Measurements from ENCODE around the gene PMPCA.

The PMPCA gene, protein sequence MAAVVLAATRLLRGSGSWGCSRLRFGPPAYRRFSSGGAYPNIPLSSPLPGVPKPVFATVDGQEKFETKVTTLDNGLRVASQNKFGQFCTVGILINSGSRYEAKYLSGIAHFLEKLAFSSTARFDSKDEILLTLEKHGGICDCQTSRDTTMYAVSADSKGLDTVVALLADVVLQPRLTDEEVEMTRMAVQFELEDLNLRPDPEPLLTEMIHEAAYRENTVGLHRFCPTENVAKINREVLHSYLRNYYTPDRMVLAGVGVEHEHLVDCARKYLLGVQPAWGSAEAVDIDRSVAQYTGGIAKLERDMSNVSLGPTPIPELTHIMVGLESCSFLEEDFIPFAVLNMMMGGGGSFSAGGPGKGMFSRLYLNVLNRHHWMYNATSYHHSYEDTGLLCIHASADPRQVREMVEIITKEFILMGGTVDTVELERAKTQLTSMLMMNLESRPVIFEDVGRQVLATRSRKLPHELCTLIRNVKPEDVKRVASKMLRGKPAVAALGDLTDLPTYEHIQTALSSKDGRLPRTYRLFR

DNA sequence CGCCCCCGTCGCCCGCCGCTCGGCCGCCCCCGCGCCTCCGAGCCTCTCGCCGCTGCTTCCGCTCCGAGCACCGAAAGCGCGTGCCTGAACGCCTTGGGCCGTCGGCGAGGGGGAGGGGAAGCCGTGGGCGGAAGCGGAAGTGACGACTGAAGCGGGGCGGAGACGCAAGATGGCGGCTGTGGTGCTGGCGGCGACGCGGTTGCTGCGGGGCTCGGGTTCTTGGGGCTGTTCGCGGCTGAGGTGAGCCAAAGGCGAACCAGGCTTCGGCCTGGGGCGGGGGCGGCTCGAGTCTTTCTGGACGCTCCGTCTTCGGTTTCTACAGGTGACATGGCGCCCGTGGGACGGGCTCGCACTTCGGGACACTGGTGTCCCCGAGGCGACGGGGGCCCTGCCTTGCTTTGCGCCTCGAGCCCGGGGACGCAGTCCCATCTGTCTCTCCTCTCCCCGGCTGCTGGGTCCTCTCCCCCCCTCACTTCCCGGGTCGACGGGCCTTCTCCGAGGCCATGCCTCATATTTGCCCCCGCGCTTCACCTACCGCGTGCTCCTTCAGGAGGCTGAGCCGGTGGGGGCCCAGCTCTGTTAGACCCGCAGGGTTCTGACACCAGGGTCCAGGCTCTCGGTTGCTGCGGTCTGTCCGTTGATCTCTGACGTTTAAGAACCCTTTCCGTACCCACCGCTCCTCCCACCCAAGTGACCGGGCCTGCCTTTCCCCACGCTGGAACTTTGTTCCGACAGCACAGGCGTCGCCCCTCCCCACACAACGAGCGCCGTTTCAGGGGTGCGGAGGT is at the start of gene PMPCA, which contains the start of gene ENTR1:
Gene PMPCA (plus strand): TSS at position 159 of the 788 bp plus-strand sequence. CDS start 11 bp downstream, at position 170.
Gene ENTR1 (minus strand): TSS at position 115 of the 788 bp plus-strand sequence. CDS start 217 bp downstream, outside the sequence.
- peak; percentile 75 for DNase-seq

DNA sequence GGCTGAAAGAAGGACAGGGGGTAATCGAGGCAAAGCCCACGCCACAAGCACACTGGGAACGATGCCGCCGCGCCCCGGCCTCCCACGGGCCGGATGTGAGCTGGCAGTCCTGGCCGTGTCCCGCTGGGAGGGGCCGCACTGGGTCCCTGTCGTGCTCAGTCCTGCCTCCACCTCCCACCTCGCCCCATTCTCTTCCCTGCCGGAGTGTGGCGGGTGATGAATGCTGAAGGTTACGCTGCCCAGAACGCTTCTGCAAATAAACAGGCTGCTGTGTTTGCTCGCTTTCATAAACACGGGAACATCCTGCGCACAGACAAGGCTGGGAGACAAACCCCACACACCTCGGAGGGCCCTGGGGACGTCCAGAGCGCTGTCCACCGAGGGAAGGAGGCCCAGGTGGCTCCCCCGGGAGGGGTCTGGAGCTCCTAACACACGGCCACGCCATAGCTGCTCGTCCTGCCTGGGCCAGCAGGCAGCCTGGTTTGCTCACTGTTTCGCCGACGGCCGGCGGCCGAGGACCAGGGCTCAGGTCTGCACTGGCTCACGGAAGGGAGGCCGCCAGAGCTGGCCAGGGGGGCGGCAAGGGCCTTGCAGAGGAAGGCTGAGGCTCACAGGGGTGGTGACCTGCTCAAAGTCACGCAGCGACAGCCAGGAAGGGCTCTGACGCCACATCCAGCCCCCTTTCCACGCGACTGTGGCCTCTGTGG is 49.3 kb upstream of the PMPCA start:
- DNase-seq: no peak

DNA sequence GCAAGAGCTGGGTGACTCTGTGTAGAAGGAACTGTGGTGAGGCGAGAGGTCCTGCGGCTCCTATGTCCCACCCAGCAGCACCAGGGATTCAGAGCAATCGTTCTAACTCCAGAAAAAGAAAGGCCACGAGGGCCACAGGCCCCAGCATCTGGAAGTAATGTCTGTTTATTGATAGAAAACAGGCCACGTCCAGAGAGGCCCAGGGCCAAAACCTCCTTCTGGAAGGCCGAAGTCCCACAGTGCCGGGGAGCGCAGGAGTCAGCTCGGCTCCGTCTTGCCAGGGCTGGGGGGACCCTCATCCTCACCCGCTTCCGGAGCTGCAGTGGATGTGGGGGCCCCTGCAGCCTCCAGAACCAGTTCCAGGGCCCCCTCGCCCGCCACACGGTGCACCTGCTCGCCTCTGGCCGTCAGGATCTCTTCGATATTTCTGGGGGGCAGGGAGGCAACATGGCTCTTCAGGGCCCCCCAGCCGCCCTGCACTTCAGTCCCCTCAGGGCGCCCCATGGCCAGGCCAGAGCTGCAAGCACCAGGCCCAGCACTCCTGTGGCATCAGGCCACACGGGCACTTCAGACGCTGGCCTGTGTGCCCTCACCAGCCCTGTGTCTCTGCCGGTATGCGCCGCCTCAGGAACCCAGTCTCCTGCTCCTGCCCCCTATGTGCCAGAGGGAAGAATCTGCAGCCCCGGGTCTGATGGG is 48.6 kb upstream of the PMPCA start:
- no peak for DNase-seq

DNA sequence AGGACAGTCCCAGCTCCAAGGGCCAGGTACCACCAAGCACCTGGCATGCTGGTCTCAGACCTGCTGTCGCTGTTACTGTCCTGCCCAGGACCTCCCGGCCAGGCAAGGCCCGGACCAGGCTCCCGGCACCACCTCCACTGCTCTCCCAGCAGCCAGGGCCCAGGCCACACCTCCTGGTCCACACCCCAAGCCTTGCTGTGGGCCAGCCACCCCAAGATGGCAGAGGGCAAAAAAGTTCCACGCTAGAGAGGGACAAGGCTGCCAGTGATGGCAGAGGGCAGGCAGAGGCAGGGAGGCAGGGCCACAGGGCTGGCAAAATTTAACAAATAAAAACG is 48.0 kb upstream of the PMPCA start:
- DNase-seq: no peak

DNA sequence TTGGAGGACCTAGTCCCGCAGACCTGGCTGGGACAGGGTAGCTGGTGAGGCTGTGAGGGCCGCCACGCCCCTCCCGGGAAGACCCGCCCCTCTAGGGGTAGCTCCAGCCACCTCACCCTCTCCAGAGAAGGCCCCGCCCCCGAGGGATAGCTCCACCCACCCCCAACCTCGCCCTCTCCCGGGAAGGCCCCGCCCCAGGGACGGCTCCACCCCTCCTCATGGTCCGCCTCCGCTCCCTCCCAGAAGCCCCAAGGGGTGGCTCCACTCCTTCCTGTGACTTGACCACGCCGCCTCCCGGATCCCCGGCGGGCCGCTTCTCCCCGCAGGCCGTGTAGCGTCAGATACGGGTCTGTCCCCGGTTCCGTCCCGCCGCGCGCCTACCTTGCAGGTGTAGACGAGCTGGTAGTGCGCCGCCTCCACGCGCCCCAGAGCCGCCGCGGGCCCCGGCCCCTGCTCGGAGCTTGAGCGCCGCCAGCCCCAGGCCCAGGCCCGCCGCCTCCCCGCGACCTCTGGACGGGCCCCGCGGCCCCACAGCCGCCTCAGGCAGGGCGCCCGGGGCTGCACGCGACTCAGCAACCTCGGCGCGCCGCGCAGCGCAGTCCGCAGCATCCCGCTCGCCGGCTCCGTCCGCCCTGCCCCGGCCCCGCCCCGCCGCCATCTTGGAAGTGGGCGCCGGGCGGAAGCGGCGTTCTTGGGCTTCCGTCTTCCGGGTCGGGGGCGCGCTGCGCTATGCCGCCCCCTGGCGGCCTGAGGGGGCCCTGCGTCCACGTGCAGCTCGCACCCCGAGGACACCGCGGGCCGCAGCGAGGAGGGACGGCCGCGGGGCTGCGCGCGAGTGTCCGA is 47.1 kb upstream of the PMPCA start, which contains the start of gene DNLZ:
Gene DNLZ (minus strand): TSS at position 639 of the 843 bp plus-strand sequence. CDS start 30 bp downstream, at position 609.
- peak; percentile 79 for DNase-seq

DNA sequence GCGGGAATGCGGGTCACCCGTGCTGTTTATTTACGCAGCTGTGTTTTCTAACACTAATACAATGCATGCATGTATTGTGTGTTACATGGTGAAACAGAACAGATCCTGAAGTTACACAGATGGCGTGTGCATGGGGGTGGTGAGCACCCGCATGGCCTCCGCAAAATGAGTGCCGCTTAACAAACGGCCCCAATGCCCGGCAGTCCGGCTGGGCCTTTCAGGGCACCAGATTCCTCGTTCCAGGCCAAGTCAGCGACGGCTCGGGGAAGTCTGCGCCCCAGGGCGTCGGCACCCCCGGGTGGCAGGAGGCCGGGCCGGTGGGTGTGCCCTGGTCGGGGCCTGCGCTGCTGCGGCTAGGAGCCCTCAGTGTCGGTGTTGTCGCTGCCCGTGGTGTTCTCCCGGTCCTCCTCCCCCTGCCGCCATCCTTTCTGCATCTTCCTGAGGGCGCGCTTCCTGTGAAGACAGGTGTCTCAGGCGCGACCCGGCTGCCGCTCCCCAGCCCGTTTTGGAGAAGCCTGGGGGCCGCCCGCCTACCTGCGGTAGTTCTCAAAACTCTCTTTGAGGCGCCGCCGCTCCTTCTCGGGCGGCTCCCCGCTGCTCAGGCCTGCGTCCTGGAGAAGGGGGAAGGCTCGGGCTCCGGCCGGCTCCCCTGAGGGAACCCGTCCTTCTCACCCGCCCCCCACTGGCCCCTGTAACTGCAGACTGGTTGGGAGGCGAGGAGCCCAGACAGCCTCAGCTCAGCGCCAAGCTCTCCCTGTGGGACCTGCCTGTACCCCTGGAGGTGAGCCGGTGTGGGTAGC is 46.3 kb upstream of the PMPCA start:
- DNase-seq: no peak

DNA sequence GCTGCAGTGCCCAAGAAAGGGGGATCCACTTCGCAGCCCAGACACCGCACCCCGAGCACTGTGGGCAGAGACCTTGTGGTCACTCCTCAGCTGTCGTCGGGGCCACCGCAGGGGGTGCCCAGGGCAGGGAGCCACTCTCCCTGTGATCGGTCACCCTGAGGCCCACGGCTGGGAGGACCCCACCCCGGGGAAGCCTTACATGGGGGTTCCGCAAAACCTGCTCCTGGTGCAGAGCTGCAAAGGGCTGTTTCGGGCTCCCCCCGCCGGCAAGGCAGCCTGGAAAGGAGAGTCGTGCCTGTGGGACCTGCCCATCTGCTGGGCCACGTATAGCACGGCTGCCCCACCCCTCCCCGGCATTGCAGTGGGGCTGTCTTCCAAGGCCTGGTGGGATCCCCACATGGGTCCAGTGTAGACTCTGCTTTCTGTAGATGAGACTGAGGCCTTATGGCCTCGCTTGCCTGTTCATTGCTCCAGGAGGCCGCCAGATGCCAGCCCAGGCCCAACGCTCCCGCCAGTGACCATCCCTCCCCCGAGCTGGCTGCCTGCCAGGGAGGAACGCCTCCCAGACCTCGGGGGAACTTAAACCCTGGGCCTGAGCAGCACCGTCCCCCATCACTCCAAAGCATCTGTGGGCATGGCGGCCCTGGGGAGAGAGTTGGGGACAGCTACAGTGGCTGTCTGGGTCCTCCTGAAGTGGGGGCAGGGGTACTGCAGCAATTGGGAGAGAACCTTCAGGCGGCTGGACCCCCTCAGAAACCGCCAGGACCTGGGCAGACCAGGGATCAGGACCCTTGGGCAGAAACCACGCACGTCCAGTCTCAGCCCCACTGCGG is 45.3 kb upstream of the PMPCA start:
- DNase-seq: no peak

DNA sequence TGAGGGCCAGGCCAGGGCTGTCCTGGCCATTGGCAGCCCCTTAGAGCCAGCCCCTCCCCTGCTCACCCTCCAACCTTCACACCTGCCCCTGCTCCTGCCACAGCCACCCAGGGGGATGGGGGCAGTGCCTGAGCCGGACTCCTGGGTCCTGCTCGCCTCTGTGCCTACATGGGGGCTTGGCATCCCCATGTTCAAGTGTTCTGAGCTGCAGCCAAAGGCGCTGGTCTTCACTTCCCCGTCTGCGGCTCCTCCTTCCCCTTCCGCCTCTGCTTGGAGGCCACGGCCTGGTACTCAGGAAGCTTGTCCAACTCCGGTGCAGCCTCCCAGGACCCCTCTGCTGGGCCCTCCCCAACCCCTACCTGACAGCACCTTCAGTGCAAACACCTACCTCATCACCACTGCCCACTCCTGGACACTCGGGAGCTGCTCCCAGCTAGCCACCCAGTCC is 44.7 kb upstream of the PMPCA start:
- DNase-seq: no peak

DNA sequence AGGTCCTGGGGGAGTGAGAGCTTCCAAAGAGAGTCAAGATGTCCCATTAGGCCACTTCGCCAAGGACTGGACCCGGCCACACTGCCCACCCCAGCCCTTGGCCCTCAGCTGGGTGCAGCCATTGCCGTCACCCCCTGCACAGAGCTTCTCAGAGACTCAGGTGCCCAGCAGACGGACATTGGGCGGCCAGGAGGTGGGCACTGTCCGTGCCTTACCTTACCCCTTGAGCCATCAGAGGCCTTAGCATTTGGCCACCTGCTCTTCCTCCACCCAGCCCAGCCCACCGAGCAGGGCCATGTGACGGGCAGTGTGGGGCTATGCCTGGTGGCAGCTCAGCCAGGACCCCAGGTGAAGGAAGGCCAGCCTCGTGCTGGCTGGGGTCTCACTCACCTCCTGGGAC is 43.6 kb upstream of the PMPCA start:
- DNase-seq: no peak

DNA sequence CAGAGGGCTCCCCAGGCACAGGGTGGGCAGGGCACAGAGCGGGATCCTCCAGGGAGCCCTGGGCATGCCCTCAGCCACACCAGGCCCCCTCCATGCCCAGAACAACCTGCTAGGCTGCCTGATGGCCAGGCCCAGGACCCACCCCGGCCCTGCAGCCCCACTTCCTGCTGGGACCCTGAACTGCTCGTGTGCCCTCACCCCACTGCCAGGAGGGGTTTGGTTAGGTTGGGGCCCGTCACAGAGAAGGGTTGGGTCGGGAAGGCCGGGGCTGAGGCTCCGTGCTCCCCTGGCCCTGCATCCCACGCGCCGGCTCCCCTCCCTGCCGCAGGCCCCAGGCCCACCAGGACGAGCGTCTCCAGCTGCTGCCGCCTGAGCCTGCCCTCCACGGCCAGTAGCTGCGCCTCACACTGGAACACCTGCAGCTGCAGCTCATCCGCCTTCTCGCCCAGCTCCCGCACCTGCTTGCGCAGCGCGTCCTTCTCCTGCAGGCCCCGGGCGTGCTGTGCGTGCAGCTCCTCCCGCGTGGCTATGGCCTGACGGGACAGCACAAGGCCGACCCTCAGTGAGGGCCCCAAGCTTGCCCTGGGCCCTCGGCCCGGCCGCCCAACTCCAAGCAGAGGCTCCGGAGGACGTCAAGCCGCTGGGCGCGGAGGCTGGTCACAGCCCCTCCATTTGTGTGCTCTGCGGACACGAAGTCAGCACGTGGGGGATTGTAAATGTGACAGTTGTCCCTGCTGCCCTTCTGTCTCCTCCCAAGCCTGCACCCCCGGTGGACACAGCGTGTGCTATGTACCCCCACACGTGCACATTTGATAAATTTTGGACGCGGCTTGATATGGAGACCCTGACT is 42.9 kb upstream of the PMPCA start:
- DNase-seq: no peak

DNA sequence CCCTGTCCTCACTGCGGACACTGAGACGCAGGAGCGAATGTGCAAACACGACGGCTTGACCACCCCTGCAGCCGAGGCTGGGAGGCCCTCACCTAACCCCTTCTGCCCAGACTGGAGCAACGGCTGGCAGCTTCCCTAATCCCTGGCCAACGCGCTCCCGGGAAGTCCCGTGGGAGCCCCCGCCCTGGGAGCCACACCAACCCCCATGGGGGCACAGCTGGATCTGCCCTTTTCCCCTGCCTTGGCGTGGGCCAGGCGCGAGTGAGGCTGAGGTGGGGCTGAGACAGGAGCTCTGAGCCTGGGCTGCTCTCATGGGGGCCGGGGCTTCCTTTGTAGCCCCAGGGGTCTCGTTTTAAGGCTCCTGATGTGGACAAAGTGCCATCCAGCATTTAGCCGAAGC is 42.3 kb upstream of the PMPCA start:
- DNase-seq: no peak

DNA sequence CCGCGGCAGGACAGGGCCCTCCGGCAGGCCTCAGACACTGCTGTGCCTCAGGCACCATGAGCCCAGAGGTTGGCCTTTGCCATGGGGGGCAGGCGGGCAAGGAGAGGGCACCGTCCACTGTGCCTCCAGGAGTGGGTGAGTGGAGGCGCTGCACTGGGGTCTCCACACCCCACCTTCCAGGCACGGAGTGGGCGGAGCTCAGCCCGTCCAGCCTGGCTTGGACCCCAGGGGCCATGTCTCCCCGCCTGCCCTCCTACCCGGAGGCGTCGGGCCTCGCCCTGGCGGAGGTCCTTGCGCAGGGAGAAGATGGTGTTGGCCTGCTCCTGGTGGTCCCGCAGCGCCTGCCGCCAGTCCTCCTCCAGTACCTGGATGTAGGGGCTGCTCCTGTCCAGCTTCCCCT is 40.4 kb upstream of the PMPCA start:
- no peak for DNase-seq

DNA sequence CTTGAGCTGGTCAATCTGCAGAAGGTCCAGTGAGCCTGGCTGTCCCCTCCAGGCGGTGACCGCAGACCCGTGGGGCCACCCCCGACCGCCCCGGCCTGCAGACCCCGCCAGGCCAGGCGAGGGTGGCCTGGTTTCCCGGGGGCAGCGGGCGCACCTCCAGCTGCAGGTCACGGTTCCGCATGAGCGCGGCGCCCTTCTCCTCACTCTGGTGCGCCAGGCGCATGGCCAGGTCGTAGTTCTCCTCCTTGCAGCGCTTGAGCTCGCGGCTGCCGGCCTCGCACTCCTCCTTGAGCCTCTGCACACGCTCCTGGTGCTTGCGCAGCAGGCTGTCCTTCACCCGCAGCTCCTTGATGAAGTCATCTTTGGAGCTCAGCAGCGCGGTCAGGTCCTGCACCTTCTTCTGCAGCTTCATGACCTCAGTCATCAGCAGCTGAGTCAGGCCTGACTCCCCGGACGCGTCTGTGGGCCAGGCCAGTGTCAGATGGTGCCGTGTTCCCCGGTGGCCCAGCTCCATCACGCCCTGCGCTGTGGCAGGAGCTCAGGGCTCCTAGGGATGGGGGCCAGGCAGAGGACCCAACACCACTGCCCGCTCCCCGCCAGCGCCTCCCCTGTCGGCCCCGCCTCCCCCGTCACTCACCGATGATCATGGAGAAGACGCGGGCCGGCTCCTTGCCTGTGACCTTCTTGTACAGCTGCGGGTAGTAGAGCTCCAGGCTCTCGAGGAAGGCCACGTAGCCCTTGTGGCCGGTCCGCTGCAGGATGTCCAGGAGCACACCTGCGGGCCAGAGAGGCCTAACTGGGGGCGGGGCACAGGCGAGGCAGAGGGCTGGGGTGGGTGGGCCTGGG is 39.5 kb upstream of the PMPCA start:
- DNase-seq: no peak

DNA sequence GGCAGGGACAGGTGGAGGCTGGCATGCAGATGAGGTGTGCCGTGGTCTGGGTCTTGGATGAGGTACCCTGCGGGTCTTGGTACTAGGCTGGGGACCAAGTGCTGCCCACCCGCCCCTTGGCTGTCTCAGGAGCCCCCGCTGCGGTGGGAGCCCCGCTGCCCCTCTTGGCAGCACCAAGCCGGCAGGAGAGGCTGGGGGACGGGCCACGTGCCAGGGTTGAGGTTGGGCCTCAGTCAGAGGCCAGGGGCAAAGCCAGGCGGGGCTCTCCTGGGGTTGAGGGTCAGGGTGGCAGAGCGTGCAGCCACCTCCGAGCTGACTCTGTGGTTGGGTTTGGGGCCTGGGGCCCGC is 39.0 kb upstream of the PMPCA start:
- no peak for DNase-seq

DNA sequence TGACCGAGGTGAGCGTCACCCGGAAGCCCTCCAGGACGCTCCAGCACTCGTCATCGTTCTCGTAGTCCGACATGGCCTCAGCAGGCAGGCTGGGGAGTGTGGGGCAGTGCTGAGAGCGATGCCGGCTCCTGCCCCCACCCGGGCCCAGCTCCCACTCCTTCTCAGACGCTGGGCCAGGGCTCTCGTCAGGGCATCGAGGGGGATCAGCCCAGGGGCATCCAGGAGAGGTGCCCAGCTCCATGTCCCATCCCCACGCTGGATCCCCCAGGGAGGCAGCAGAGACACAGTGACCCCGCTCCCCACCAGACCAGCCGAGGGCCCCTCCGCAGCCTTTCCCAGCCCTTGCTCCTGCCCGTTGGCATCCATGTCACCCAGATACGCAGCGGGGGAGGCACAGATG is 38.5 kb upstream of the PMPCA start:
- DNase-seq: no peak

DNA sequence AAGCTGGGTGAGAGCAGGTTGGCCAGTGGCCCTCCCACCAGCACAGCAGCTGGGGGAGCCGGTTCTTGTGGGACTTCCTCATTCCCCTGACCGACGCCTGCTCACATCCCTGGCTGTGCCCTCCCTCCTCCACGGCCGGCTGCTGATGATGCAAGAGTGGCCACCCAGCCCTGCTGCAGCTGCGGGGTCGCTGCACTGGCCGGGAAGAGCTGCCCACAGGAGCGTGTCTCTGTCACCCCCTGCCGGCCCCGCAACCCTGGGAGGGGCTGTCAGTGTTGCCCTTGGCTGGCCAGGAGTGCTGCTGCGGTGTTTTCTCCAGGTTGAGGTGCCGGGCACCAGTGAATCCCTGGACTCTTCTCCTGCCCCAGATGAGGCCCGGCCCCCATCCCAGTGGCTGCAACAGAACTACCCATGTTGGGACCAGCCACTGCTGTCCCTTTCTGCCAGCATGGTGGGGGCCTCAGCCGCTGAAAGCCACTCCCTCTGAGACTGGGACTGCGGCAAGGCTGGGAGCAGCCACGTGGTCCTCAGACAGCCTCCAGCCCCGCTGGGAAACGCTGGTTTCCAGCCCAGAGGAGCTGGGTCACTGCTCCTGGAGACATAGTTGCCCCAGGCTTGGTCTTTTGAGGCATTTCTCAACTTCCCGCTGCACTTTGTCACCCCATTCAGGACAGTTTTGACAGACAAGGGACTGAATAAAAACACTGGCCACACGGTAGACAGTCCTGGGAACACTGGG is 37.7 kb upstream of the PMPCA start:
- no peak for DNase-seq
